ENCODE results near the gene TFPT. TPM values are rescaled to one million over a fixed set of nuclear protein-coding genes. Genes with fewer than 3 reads are reported as not detected.

The TFPT gene
- polyA plus RNA-seq, 1 experiment = 18.8 TPM

- no peak for DNase-seq (ENCODE audit: low read depth)
- TF ChIP-seq CTCF (IDR thresholded peaks at IDR 0.05; ENCODE audit: insufficient read depth, low read depth, low read length) = no peak
- H3K4me3 ChIP-seq (ENCODE audit: low read depth, low read length) = peak overlapping the region; percentile 67
- POLR2A ChIA-PET = interaction anchor here (1.4 kb wide), 1 partner anchor 23 kb away, joined by 7 read pairs; the partner anchor contains the start of gene CNOT3
- CTCF ChIA-PET = interaction anchor here (0.7 to 1.4 kb wide), 2 partner anchors 16 to 17 kb away, joined by 3 to 4 read pairs; no protein-coding TSS in a partner anchor
- peaks cover 12% of the 10 kb centered on the region for H3K36me3 ChIP-seq (ENCODE audit: control insufficient read depth, insufficient read depth, low read length)
- H3K27me3 ChIP-seq (ENCODE audit: control insufficient read depth, insufficient read depth, low read length) = no peaks in the 10 kb centered on the region
These were observed 933 bp downstream of the TFPT start for GRCh38 chr19:54114340-54115108.

GRCh38 chr19:54109651-54110050, 5.8 kb downstream of the TFPT start:
- no peak for TF ChIP-seq CTCF (IDR thresholded peaks at IDR 0.05; ENCODE audit: insufficient read depth, low read depth, low read length)
- POLR2A ChIA-PET = no interaction called here
- peaks cover 28% of the 10 kb centered on the region for H3K36me3 ChIP-seq (ENCODE audit: control insufficient read depth, insufficient read depth, low read length)
- H3K27me3 ChIP-seq (ENCODE audit: control insufficient read depth, insufficient read depth, low read length) = no peaks in the 10 kb centered on the region
- H3K4me3 ChIP-seq (ENCODE audit: low read depth, low read length) = no peak overlapping the region
- DNase-seq (ENCODE audit: low read depth) = no peak
- CTCF ChIA-PET = interaction anchor here (0.8 kb wide), 1 partner anchor 9 kb away, joined by 3 read pairs; no protein-coding TSS in a partner anchor

GRCh38 chr19:54108496-54108895, 7.0 kb downstream of the TFPT start:
- DNase-seq (ENCODE audit: low read depth) = no peak
- no peak for TF ChIP-seq CTCF (IDR thresholded peaks at IDR 0.05; ENCODE audit: insufficient read depth, low read depth, low read length)
- CTCF ChIA-PET = no interaction called here
- Histone ChIP-seq H3K4me3 (ENCODE audit: low read depth, low read length) (no peak overlapping the region), H3K36me3 (ENCODE audit: control insufficient read depth, insufficient read depth, low read length) (peaks cover 28% of the 10 kb centered on the region), H3K27me3 (ENCODE audit: control insufficient read depth, insufficient read depth, low read length) (no peaks in the 10 kb centered on the region)
- POLR2A ChIA-PET = no interaction called here

- TF ChIP-seq CTCF (IDR thresholded peaks at IDR 0.05; ENCODE audit: insufficient read depth, low read depth, low read length) = no peak
- H3K36me3 ChIP-seq (ENCODE audit: control insufficient read depth, insufficient read depth, low read length) = peaks cover 28% of the 10 kb centered on the region
- ChIA-PET POLR2A (no interaction called here), CTCF (no interaction called here)
- no peak overlapping the region for H3K4me3 ChIP-seq (ENCODE audit: low read depth, low read length)
- no peak for DNase-seq (ENCODE audit: low read depth)
- no peaks in the 10 kb centered on the region for H3K27me3 ChIP-seq (ENCODE audit: control insufficient read depth, insufficient read depth, low read length)
These were observed 7.5 kb downstream of the TFPT start for GRCh38 chr19:54107876-54108490.

DNA sequence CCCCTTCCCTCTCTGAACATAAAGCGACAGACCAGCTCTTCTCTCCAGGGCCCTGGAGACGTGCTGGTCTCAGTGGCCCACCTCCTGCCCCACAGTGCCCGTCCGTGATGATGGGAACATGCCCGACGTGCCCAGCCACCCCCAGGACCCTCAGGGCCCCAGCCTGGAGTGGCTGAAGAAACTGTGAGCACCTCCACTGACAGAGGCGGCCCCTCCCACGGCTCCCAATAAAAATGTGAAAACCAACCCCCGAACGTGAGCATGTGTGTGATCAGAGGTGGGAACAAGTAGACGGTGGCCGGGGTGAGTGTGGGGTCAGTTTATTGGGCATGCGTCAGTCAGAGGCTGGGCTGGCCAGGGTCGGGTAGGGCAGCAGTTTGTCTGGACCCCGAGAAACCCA, 8.7 kb downstream of the TFPT start:
- Histone ChIP-seq H3K36me3 (ENCODE audit: control insufficient read depth, insufficient read depth, low read length) (peaks cover 28% of the 10 kb centered on the region), H3K4me3 (ENCODE audit: low read depth, low read length) (no peak overlapping the region), H3K27me3 (ENCODE audit: control insufficient read depth, insufficient read depth, low read length) (no peaks in the 10 kb centered on the region)
- no peak for DNase-seq (ENCODE audit: low read depth)
- TF ChIP-seq CTCF (IDR thresholded peaks at IDR 0.05; ENCODE audit: insufficient read depth, low read depth, low read length) = no peak
- ChIA-PET CTCF (interaction anchor here (1.6 kb wide), 1 partner anchor 10 kb away, joined by 4 read pairs; no protein-coding TSS in a partner anchor), POLR2A (no interaction called here)
